HG02870 (cell line): Measurements from ENCODE around the gene IL13.
"Not testable (repeated sequence)": the region's sequence is repeated elsewhere in the genome, so short reads cannot be mapped to it uniquely, and the experiment has no call there.

Experiments used
- ATAC-seq: cut with Tn5 transposase; IDR thresholded peaks from one replicate; pipeline ENCODE4 v1.9.1; 2021; ENCODE audit warnings: mild to moderate bottlenecking, moderate library complexity; ENCODE audit not compliant: unreplicated experiment

Gene IL13

DNA sequence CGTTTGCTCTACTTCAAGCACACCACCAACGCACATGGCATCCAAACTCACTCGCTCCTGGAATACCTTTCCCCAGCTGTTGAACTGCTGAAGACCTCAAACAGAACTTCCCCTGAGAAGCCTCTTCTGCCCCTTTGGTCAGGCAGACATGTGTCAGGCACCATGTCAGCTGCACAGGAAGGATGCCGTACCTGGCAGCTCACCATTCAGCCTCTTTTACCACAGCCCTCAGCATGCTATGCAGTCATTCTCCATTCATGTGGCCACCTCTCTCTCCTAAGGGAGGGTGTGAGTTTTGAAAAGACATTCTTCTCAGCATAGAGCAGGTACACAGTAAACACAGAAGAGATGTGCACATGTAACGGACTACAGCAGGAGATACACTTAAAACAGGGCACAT is 30.0 kb downstream of the IL13 start:
- ATAC-seq, result no peak

DNA sequence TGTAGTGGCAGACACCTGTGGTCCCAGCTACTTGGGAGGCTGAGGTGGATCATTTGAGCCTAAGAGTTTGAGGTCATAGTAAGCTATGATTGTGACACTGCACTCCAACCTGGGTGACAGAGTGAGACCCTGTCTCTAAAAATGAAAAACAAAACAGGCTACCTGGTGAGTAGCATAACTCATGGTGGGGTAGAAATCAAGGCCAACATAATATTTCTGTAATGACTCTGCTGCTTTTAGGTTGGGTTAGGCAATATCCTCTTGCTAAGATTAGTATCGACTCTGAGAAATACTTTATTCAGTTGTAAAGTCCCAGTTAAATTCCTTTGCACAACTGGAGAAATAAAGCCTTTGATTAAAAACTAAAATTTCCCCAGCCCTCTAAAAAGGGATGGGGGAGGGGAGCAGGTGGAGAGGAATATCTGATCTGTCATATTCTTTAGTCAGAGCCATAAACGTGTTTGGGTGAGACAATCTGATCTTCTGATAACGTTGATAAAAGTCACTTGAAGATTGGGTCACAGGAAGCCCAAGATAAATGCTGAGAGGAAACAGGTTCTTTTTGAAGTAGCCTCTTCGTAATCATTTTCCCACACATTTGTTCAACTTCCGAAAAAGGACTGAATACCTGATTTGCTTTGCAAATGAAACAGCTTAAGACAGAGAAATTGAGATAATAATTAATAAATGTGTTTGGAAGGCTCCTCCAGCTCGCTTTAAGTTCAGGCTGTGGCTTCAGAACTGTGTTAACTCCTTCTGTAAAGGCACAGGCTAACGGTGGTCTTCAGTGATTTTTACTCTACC is 30.8 kb downstream of the IL13 start:
- no peak for ATAC-seq

DNA sequence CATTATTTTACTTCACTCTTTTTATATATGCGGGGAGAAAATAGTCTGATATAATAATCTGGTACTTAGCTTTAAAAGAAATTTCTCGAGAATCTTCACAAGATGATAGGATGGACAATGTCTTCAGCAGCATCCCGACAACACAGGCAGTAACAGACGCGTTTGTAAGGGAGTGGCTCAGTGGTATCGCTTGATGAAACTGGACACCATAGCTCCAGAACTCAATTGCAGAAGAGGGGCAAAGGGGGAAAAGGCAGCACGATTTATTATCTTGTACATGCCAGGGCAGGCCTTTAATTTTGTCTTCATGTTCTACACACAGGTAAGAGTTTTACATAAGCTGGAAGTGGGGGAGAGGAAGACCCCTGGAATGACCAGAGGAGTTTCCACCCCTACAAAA is 31.5 kb downstream of the IL13 start:
- ATAC-seq, result no peak

DNA sequence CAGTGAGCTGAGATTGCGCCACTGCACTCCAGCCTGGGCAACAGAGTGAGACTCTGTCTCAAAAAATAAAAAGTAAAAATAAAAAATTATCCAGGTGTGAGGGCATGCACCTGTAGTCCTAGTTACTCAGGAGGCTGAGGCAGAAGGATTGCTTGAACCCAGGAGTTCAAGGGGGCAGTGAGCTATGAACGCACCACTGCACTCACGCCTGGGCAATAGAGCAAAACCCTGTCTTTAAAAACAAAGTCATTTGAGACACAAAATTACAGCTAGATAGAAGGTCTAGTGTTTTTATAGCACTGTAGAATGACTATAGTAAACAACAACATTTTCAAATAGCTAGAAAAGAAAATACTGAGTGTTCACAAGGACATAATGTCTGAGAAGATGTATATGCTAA is 32.2 kb downstream of the IL13 start:
- no peak for ATAC-seq

DNA sequence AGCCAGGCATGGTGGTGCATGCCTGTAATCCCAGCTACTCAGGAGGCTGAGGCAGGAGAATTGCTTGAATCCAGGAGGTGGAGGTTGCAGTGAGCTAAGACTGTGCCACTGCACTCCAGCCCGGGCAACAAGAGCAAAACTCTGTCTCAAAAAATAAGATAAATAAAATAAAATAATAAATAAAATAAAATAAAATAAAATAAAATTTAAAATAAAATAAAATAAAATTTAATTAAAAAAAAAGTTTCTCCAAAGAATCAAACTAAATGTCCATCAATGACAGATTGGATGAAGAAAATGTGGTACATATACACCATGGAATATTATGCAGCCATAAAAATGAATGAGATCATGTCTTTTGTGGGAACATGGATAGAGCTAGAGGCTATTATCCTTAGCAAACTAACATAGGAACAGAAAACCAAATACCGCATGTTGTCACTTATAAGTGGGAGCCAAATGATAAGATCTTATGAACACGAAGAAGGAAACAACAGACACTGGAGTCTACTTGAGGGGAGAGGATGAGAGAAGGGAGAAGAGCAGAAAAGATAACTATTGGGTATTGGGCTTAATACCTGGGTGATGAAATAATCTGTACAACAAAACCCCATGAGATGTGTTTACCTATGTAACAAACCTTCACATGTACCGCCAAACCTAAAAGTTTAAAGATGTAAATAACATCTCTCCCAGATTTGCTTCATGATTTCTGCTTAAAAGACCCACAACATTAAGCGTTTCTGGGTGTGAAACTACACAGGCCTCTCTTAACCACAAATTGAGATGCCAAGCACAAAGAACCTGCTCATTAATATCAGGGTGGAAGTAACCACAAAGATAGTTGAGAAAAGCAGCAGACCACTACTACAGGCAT is 34.0 kb downstream of the IL13 start:
- not testable (repeated sequence) for ATAC-seq

DNA sequence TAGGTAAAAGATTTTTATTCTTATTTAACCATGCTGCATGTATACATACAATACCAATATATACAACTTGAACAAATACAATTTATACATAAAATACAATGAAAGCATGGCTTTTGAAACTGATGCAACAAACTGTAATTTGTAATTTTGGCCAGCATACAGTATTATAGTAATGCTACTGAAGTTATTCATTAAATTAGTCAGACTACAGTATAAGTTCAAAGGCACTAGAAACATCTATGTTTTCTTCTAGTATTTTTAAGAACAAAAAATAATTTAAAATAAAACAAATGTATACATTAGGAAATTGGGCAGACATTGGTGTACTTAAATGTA is 34.6 kb downstream of the IL13 start:
- ATAC-seq, result no peak

DNA sequence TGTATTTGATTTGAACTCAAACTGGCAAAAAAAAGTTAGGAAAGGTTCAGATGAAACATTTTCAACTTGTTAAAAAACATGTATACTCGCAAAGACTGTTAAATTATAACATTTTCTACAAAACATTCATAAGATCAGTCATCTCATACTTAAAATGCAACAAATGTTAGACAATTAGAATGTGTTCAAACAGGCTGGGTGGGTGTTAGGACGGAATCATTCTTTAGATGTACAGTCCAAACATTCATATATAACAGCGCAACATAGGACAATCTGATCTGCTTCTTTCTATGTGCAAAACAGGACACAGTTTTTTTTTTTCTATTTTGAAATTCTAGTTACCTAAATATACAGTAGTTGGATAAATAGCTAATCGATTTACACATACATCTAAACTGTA is 38.0 kb downstream of the IL13 start:
- no peak for ATAC-seq

DNA sequence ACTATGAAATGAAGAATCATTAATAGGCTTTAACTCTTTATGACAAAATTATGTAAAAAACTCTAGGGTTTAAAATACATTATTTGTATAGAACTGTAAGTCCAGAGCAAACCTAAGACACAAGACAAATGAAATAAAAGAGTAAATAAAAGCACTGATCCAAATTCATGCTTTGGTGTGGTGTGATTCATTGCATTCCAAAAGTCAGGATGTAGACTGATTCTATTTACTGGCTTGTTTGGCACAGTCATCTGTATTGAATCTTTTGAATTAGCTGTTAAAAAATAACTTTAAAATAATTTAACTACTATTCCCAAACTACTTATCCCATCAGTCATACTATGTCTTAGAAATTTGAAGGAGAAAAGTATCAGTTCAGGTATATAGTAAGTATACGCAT is 46.9 kb downstream of the IL13 start:
- ATAC-seq, result no peak

DNA sequence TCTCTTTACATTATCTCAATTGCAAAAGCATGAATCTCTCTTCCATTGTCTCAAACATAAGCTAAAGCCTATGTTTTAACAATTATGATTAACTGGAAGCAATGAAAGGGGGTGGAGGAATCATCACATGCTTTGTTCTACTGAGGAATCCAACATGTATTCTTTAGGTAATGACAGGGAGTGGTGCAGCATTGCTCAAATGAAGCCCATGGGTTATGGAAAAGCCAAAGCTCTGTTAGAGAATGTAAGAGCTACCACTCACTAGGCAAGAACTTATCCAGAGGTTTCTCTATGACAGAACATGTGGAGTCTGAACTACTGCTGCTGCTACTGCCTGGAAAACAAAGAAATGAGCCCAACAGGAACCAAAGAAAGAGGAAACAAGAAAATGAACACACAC is 50.7 kb downstream of the IL13 start:
- no peak for ATAC-seq
